ENCODE results near the gene MTMR2. TPM values are rescaled to one million over a fixed set of nuclear protein-coding genes. Genes with fewer than 3 reads are reported as not detected.

The MTMR2 gene
- total and polyA plus RNA-seq, 2 experiments from 2014 or later, result 26.6 to 52.6 TPM

DNA sequence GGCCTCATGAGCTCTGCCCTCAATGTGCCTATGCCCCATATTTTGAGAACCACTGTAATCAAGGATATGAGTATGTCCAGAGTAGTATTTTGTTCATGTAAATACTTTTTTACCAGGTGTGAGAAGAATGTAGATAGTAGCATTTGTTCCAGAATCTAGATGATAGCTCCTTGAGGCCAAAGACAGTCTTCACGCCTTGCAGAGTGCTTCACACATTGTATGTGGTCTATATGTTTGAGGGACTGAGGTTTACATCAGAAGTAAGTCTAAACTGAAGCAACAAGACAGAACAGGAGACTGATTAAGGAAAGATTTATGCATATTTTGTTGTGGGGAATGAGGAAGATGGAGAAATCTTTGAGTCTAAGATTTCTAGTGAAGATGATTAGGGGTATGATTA lies 121.1 kb downstream of the MTMR2 start (continued):
- TF ChIP-seq, protein P1, sequence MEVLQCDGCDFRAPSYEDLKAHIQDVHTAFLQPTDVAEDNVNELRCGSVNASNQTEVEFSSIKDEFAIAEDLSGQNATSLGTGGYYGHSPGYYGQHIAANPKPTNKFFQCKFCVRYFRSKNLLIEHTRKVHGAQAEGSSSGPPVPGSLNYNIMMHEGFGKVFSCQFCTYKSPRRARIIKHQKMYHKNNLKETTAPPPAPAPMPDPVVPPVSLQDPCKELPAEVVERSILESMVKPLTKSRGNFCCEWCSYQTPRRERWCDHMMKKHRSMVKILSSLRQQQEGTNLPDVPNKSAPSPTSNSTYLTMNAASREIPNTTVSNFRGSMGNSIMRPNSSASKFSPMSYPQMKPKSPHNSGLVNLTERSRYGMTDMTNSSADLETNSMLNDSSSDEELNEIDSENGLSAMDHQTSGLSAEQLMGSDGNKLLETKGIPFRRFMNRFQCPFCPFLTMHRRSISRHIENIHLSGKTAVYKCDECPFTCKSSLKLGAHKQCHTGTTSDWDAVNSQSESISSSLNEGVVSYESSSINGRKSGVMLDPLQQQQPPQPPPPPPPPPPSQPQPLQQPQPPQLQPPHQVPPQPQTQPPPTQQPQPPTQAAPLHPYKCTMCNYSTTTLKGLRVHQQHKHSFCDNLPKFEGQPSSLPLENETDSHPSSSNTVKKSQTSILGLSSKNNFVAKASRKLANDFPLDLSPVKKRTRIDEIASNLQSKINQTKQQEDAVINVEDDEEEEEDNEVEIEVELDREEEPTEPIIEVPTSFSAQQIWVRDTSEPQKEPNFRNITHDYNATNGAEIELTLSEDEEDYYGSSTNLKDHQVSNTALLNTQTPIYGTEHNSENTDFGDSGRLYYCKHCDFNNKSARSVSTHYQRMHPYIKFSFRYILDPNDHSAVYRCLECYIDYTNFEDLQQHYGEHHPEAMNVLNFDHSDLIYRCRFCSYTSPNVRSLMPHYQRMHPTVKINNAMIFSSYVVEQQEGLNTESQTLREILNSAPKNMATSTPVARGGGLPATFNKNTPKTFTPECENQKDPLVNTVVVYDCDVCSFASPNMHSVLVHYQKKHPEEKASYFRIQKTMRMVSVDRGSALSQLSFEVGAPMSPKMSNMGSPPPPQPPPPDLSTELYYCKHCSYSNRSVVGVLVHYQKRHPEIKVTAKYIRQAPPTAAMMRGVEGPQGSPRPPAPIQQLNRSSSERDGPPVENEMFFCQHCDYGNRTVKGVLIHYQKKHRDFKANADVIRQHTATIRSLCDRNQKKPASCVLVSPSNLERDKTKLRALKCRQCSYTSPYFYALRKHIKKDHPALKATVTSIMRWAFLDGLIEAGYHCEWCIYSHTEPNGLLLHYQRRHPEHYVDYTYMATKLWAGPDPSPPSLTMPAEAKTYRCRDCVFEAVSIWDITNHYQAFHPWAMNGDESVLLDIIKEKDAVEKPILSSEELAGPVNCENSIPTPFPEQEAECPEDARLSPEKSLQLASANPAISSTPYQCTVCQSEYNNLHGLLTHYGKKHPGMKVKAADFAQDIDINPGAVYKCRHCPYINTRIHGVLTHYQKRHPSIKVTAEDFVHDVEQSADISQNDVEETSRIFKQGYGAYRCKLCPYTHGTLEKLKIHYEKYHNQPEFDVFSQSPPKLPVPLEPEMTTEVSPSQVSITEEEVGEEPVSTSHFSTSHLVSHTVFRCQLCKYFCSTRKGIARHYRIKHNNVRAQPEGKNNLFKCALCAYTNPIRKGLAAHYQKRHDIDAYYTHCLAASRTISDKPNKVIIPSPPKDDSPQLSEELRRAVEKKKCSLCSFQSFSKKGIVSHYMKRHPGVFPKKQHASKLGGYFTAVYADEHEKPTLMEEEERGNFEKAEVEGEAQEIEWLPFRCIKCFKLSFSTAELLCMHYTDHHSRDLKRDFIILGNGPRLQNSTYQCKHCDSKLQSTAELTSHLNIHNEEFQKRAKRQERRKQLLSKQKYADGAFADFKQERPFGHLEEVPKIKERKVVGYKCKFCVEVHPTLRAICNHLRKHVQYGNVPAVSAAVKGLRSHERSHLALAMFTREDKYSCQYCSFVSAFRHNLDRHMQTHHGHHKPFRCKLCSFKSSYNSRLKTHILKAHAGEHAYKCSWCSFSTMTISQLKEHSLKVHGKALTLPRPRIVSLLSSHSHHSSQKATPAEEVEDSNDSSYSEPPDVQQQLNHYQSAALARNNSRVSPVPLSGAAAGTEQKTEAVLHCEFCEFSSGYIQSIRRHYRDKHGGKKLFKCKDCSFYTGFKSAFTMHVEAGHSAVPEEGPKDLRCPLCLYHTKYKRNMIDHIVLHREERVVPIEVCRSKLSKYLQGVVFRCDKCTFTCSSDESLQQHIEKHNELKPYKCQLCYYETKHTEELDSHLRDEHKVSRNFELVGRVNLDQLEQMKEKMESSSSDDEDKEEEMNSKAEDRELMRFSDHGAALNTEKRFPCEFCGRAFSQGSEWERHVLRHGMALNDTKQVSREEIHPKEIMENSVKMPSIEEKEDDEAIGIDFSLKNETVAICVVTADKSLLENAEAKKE (CRISPR knock-in tag; IDR thresholded peaks at IDR 0.05), result no peak
- TF ChIP-seq STAT1 (IDR thresholded peaks at IDR 0.05; ENCODE audit: unreplicated experiment), result no peak

DNA sequence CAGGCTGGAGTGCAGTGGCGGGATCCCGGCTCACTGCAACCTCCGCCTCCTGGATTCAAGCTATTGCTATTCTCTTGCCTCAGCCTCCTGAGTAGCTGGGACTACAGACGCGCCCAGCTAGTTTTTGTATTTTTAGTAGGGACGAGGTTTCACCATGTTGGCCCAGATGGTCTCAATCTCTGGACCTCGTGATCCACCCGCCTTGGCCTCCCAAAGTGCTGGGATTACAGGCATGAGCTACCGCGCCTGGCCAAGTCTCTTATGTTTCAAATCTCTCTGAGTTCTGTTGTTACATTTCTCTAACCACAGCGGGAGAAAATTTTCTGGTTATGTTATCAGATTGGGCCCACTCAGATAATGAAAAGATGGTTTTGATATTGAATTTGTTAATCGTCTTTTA lies 123.5 kb downstream of the MTMR2 start:
- Histone ChIP-seq H3K4me3 (no peak overlapping the region), H2AFZ (no peak overlapping the region), H3K9me2 (ENCODE audit: insufficient read depth) (no peaks in the 10 kb centered on the region), H3K27me3 (ENCODE audit: insufficient read depth) (no peaks in the 10 kb centered on the region), H4K20me1 (replicated peaks; ENCODE audit: insufficient read depth) (peaks cover 14% of the 10 kb centered on the region; the same call in 1 of the 2 replicates), H3K27ac (ENCODE audit: low read depth) (no peak overlapping the region), H3K4me1 (ENCODE audit: insufficient read depth) (no peaks in the 10 kb centered on the region), H3K4me2 (no peak overlapping the region), H3K79me2 (replicated peaks; ENCODE audit: insufficient read depth) (peaks cover 45% of the 10 kb centered on the region), H3K36me3 (ENCODE audit: insufficient read depth) (peaks cover 20% of the 10 kb centered on the region), H3F3A (replicated peaks; ENCODE audit: low read depth) (no peaks in the 10 kb centered on the region)
- H3K4me1 Mint-ChIP-seq, result no peaks in the 10 kb centered on the region
- H3K4me3 Mint-ChIP-seq, result no peak overlapping the region
- H3K36me3 Mint-ChIP-seq (ENCODE audit: low read depth), result peaks cover 52% of the 10 kb centered on the region
- no peak overlapping the region for H3K27ac Mint-ChIP-seq
- H3K27me3 Mint-ChIP-seq (ENCODE audit: insufficient read depth, low read depth, poor library complexity), result no peaks in the 10 kb centered on the region
- DNase-seq (ENCODE audit: low spot score) (no peak), ATAC-seq (no peak)
- peaks cover 3% of the 10 kb centered on the region; the same call in 2 of the 3 replicates for H3K9me3 Mint-ChIP-seq
- no peak for TF ChIP-seq POLR2AphosphoS5 (IDR thresholded peaks at IDR 0.05; ENCODE audit: low read depth)
- TF ChIP-seq JUNB (IDR thresholded peaks at IDR 0.05; ENCODE audit: unreplicated experiment), result no peak
- TF ChIP-seq, protein P2, sequence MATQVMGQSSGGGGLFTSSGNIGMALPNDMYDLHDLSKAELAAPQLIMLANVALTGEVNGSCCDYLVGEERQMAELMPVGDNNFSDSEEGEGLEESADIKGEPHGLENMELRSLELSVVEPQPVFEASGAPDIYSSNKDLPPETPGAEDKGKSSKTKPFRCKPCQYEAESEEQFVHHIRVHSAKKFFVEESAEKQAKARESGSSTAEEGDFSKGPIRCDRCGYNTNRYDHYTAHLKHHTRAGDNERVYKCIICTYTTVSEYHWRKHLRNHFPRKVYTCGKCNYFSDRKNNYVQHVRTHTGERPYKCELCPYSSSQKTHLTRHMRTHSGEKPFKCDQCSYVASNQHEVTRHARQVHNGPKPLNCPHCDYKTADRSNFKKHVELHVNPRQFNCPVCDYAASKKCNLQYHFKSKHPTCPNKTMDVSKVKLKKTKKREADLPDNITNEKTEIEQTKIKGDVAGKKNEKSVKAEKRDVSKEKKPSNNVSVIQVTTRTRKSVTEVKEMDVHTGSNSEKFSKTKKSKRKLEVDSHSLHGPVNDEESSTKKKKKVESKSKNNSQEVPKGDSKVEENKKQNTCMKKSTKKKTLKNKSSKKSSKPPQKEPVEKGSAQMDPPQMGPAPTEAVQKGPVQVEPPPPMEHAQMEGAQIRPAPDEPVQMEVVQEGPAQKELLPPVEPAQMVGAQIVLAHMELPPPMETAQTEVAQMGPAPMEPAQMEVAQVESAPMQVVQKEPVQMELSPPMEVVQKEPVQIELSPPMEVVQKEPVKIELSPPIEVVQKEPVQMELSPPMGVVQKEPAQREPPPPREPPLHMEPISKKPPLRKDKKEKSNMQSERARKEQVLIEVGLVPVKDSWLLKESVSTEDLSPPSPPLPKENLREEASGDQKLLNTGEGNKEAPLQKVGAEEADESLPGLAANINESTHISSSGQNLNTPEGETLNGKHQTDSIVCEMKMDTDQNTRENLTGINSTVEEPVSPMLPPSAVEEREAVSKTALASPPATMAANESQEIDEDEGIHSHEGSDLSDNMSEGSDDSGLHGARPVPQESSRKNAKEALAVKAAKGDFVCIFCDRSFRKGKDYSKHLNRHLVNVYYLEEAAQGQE (IDR thresholded peaks at IDR 0.05; ENCODE audit: unreplicated experiment), result no peak
- no peak for TF ChIP-seq NANOG (IDR thresholded peaks at IDR 0.05; ENCODE audit: borderline replicate concordance)

Measured in GM23338 (cell line).